GOT3 (cell line): Measurements from ENCODE around the gene ADCY7.
"Not testable (repeated sequence)": the region's sequence is repeated elsewhere in the genome, so short reads cannot be mapped to it uniquely, and the experiment has no call there.

Experiments
- DNase-seq: peaks from one replicate; lab custom pipeline; 2025; ENCODE audit warnings: mixed read lengths; lab: John Stamatoyannopoulos, UW

The ADCY7 gene

GRCh38 chr16:50266337-50267091, at the start of gene ADCY7:
TSS of gene ADCY7 (plus strand) at chr16:50266551. CDS start at chr16:50288180, 21,629 bp downstream.
- DNase-seq, result peak; percentile 60

DNA sequence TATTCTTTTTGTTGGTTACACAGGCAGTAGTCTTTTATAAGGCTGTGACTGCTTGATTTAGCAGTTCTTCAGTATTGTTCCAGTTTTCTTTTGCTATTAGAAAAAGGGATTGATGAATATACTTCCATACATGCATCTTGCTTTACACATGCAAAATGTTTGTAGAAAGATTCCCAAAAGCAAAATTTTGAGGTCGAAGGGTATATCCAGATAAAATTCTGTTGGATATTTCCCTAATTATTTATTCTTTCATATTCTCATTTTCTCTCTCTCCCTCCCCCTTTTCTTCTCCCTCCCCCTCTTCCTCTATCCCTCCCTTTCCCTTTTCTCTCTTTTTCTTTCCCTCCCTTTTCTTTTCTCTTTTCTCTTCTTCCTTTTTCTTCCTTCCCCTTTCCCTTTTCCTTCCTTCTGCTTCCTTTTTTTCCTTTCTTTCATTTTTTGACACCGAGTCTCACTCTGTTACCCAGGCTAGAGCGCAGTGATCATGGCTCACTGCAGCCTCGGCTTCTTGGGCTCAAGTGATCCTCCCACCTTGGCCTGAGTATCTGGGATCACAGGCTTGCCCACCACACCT, 46.9 kb upstream of the ADCY7 start:
- no peak for DNase-seq

GRCh38 chr16:50224286-50224685, 42.1 kb upstream of the ADCY7 start:
- no peak for DNase-seq

DNA sequence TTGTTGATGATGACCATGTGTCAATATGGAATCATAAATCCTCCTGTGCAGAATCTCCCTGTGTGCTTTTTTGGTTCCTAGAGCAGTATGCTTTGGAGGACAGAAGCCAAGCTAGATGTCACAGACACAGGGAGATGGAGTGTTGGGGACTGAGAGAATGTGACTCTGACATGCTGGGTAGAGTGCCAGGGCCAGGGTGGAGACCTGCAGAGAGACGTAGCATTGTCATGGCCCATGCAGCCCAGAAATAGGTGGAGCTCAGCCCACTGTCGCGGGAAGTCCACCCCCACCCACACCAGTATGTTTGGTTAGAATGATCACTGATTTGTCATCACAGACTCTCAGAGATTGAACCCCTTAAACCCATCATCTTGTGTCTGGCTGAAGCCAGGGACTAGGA, 39.2 kb upstream of the ADCY7 start:
- no peak for DNase-seq

DNA sequence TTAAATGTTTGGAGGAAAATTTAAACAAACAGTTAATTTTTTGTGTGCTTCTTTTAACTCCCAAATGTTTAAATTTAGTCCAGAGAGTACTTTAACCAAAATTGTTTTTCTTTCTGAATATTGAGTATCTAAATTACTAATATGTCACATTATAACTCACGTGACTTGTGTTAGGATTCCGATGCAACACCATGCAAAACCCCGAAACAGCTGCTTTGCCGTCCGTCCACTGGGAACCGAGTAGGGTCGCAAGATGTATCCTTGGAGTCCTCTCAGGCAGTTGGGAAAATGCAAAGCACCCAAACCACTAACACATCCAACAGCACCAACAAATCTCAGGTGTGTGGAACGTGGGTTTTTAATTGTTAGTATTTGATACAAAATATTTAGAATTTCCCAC, 38.7 kb upstream of the ADCY7 start:
- DNase-seq, result no peak

DNA sequence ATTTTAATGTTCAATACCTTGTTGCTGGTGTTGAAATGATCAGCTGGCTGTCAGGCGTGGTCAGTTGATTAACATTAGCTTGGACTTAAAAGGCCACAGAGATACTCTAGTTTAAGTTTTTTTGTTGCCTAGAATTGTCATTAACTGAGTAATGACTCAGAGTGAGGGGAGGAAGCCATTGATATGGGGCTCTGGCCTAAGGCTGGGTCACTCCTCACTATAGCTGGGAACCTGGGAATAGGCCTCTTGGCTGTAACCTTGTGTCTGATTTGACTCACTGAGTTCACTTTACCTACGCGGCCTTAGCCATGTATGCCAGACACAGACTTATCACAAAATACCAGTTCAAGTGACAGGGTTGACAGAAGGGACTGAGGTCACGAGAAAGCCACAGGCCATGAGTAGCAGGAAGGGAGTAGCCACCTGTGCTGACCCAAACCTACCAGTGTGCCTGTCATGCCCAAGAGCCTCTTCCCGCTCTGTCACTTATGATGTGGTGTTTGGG, 37.9 kb upstream of the ADCY7 start:
- no peak for DNase-seq

- DNase-seq, result no peak
These were observed 37.1 kb upstream of the ADCY7 start for GRCh38 chr16:50229149-50229726.

GRCh38 chr16:50234771-50235556, 31.4 kb upstream of the ADCY7 start:
- no peak for DNase-seq

- DNase-seq, result no peak
These were observed 30.8 kb upstream of the ADCY7 start for GRCh38 chr16:50235581-50235980.

DNA sequence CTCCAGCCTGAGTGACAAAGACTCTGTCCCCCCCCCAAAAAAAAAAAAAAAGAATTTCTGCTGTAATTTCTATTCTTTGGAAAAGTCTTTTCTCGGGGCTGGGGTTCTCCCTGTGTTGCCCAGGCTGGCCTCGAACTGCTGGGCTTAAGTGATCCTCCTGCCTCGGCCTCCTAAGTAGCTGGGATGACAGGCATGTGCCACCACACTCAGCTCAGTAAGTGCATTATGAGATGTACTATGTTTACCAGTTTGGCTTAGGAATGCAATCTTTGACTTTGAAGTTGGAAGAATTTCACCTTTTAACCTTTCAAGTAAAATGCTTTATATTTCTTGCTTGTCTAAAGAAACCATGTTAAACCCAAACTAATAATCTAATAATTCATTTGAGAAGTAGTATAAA, 28.0 kb upstream of the ADCY7 start:
- no peak for DNase-seq

DNA sequence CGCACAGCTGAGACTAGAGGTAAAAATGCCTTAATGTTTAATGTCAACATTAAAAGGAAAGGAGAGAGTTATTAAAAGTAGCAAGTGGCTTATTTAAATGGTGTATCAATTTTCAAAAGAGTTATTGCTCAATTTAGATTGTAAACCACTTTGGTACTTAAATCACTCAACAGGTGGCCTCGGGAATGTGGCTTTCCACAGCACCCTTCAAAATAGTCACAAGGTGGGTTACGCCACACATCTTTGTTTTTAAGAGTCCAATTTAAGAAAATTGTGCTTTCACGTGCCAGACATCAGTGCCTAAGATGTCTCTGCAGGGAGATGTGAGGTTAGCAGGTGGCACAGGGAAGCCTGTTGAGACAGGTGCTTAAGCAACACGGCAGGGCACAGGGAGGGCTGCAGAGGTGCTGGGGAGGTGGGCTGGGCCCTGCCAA, 27.5 kb upstream of the ADCY7 start:
- DNase-seq, result no peak

DNA sequence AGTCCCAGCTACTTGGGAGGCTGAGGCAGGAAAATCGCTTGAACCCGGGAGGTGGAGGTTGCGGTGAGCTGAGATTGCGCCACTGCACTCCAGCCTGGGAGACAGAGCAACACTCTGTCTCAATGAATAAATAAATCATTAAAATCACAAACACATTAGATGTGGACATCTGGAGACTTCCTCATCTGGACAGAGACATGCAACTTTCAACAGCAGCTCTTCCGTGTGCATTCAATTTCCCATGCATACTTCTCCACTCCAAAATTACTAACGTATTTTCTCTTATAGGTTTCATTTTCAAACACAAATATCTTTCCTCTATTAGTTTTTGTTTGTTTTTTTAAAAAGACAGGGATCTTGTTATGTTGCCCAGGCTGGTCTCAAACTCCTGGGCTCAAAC, 23.3 kb upstream of the ADCY7 start:
- not testable (repeated sequence) for DNase-seq

DNA sequence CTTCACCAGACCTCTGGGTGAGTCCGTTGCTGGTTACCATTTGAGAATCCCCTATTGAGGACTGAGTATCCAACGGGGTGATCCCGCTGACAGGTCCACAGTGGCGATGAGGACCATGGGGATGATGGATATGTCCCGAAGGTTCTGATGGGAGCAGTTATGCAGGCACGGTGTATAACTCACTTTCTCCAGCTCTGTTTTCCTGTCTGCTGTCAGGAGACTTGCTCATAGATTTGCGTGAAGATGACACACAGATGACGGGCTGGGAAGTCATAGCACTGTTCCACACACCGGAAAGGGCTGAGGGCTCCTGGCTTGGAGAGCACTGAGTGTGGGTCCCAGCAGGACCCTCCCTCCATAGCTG, 22.2 kb upstream of the ADCY7 start:
- no peak for DNase-seq

- DNase-seq, result no peak
These were observed 21.6 kb upstream of the ADCY7 start for GRCh38 chr16:50244504-50245416.

GRCh38 chr16:50245417-50246298, 20.7 kb upstream of the ADCY7 start:
- peak; percentile 32 for DNase-seq

GRCh38 chr16:50246299-50247122, 19.8 kb upstream of the ADCY7 start:
- no peak for DNase-seq

GRCh38 chr16:50247123-50247905, 19.0 kb upstream of the ADCY7 start:
- no peak for DNase-seq

- DNase-seq, result no peak
These were observed 18.3 kb upstream of the ADCY7 start for GRCh38 chr16:50247906-50248608.
